ENCODE data around the gene WDR86. TPM values are rescaled to one million over a fixed set of nuclear protein-coding genes. Genes with fewer than 3 reads are reported as not detected.

Gene WDR86
- total RNA-seq, 1 experiment from 2014 or later, result 24.4 TPM

GRCh38 chr7:151429237-151429559 lies 19.4 kb upstream of the WDR86 start:
- no peak overlapping the region for H3K27ac Mint-ChIP-seq
- H3K36me3 Mint-ChIP-seq, result no peaks in the 10 kb centered on the region
- peaks cover 2% of the 10 kb centered on the region for H3K27me3 Mint-ChIP-seq (ENCODE audit: low read depth)
- no peak overlapping the region for H3K4me3 Mint-ChIP-seq
- ATAC-seq (no peak), DNase-seq (ENCODE audit: low spot score) (no peak)
- peaks cover 32% of the 10 kb centered on the region for H3K4me1 Mint-ChIP-seq
- H3K9me3 Mint-ChIP-seq, result no peaks in the 10 kb centered on the region
- ChIA-PET CTCF (no interaction called here), POLR2A (no interaction called here)
- TF ChIP-seq ETV6 (CRISPR knock-in tag; IDR thresholded peaks at IDR 0.05) (no peak), NR2C2 (CRISPR knock-in tag; IDR thresholded peaks at IDR 0.05) (no peak), NFYB (CRISPR knock-in tag; conservative IDR thresholded peaks at IDR 0.05; ENCODE audit: low read depth) (no peak), JUN (CRISPR knock-in tag; IDR thresholded peaks at IDR 0.05) (no peak), TP53 (CRISPR knock-in tag; IDR thresholded peaks at IDR 0.05) (no peak), MXD4 (CRISPR knock-in tag; IDR thresholded peaks at IDR 0.05; ENCODE audit: borderline replicate concordance) (no peak), ZNF138 (CRISPR knock-in tag; conservative IDR thresholded peaks at IDR 0.05) (no peak), EMX1 (CRISPR knock-in tag; IDR thresholded peaks at IDR 0.05) (no peak), ZNF232 (CRISPR knock-in tag; IDR thresholded peaks at IDR 0.05) (no peak), HMGA2 (CRISPR knock-in tag; IDR thresholded peaks at IDR 0.05) (no peak), GRHL2 (CRISPR knock-in tag; IDR thresholded peaks at IDR 0.05; ENCODE audit: insufficient replicate concordance, severe bottlenecking) (no peak), GTF2I (CRISPR knock-in tag; conservative IDR thresholded peaks at IDR 0.05) (no peak), RELA (CRISPR knock-in tag; IDR thresholded peaks at IDR 0.05; ENCODE audit: borderline replicate concordance) (no peak), ESRRA (CRISPR knock-in tag; IDR thresholded peaks at IDR 0.05; ENCODE audit: borderline replicate concordance) (no peak), ZBTB21 (CRISPR knock-in tag; IDR thresholded peaks at IDR 0.05; ENCODE audit: borderline replicate concordance) (no peak)
- TF ChIP-seq, protein P1, sequence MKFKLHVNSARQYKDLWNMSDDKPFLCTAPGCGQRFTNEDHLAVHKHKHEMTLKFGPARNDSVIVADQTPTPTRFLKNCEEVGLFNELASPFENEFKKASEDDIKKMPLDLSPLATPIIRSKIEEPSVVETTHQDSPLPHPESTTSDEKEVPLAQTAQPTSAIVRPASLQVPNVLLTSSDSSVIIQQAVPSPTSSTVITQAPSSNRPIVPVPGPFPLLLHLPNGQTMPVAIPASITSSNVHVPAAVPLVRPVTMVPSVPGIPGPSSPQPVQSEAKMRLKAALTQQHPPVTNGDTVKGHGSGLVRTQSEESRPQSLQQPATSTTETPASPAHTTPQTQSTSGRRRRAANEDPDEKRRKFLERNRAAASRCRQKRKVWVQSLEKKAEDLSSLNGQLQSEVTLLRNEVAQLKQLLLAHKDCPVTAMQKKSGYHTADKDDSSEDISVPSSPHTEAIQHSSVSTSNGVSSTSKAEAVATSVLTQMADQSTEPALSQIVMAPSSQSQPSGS (CRISPR knock-in tag; IDR thresholded peaks at IDR 0.05; ENCODE audit: borderline replicate concordance, low read depth), result no peak
- TF ChIP-seq, protein P2, sequence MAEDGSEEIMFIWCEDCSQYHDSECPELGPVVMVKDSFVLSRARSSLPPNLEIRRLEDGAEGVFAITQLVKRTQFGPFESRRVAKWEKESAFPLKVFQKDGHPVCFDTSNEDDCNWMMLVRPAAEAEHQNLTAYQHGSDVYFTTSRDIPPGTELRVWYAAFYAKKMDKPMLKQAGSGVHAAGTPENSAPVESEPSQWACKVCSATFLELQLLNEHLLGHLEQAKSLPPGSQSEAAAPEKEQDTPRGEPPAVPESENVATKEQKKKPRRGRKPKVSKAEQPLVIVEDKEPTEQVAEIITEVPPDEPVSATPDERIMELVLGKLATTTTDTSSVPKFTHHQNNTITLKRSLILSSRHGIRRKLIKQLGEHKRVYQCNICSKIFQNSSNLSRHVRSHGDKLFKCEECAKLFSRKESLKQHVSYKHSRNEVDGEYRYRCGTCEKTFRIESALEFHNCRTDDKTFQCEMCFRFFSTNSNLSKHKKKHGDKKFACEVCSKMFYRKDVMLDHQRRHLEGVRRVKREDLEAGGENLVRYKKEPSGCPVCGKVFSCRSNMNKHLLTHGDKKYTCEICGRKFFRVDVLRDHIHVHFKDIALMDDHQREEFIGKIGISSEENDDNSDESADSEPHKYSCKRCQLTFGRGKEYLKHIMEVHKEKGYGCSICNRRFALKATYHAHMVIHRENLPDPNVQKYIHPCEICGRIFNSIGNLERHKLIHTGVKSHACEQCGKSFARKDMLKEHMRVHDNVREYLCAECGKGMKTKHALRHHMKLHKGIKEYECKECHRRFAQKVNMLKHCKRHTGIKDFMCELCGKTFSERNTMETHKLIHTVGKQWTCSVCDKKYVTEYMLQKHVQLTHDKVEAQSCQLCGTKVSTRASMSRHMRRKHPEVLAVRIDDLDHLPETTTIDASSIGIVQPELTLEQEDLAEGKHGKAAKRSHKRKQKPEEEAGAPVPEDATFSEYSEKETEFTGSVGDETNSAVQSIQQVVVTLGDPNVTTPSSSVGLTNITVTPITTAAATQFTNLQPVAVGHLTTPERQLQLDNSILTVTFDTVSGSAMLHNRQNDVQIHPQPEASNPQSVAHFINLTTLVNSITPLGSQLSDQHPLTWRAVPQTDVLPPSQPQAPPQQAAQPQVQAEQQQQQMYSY (CRISPR knock-in tag; IDR thresholded peaks at IDR 0.05), result no peak
- TF ChIP-seq, protein P3, sequence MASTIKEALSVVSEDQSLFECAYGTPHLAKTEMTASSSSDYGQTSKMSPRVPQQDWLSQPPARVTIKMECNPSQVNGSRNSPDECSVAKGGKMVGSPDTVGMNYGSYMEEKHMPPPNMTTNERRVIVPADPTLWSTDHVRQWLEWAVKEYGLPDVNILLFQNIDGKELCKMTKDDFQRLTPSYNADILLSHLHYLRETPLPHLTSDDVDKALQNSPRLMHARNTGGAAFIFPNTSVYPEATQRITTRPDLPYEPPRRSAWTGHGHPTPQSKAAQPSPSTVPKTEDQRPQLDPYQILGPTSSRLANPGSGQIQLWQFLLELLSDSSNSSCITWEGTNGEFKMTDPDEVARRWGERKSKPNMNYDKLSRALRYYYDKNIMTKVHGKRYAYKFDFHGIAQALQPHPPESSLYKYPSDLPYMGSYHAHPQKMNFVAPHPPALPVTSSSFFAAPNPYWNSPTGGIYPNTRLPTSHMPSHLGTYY (CRISPR knock-in tag; IDR thresholded peaks at IDR 0.05), result no peak
- TF ChIP-seq, protein P4, sequence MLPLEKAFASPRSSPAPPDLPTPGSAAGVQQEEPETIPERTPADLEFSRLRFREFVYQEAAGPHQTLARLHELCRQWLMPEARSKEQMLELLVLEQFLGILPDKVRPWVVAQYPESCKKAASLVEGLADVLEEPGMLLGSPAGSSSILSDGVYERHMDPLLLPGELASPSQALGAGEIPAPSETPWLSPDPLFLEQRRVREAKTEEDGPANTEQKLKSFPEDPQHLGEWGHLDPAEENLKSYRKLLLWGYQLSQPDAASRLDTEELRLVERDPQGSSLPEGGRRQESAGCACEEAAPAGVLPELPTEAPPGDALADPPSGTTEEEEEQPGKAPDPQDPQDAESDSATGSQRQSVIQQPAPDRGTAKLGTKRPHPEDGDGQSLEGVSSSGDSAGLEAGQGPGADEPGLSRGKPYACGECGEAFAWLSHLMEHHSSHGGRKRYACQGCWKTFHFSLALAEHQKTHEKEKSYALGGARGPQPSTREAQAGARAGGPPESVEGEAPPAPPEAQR (CRISPR knock-in tag; IDR thresholded peaks at IDR 0.05), result no peak
- TF ChIP-seq, protein P5, sequence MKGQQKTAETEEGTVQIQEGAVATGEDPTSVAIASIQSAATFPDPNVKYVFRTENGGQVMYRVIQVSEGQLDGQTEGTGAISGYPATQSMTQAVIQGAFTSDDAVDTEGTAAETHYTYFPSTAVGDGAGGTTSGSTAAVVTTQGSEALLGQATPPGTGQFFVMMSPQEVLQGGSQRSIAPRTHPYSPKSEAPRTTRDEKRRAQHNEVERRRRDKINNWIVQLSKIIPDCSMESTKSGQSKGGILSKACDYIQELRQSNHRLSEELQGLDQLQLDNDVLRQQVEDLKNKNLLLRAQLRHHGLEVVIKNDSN (CRISPR knock-in tag; IDR thresholded peaks at IDR 0.05), result no peak
